ENCODE results near the gene BCAT1. TPM values are rescaled to one million over a fixed set of nuclear protein-coding genes. Genes with fewer than 3 reads are reported as not detected.
"Not testable (repeated sequence)": the region's sequence is repeated elsewhere in the genome, so short reads cannot be mapped to it uniquely, and the experiment has no call there.

BCAT1 gene
- total and polyA plus RNA-seq, 12 donors = 0.95 to 17.0 (median 2.7) TPM

GRCh38 chr12:24970177-24970576 lies 21.3 kb upstream of the BCAT1 start:
- DNase-seq (no peak), ATAC-seq (no peak)
- no peak overlapping the region for H3K4me3 ChIP-seq
- H3K27me3 ChIP-seq = no peaks in the 10 kb centered on the region
- WGBS, 2 donors = 75 to 78% methylated on average over 6 of the region's 6 CpGs
- H3K9me3 ChIP-seq = peaks cover 0 to under 1% (median 0%) of the 10 kb centered on the region in 11 donors
- H3K27ac ChIP-seq = no peak overlapping the region
- H3K36me3 ChIP-seq = no peaks in the 10 kb centered on the region
- TF ChIP-seq, protein P1, sequence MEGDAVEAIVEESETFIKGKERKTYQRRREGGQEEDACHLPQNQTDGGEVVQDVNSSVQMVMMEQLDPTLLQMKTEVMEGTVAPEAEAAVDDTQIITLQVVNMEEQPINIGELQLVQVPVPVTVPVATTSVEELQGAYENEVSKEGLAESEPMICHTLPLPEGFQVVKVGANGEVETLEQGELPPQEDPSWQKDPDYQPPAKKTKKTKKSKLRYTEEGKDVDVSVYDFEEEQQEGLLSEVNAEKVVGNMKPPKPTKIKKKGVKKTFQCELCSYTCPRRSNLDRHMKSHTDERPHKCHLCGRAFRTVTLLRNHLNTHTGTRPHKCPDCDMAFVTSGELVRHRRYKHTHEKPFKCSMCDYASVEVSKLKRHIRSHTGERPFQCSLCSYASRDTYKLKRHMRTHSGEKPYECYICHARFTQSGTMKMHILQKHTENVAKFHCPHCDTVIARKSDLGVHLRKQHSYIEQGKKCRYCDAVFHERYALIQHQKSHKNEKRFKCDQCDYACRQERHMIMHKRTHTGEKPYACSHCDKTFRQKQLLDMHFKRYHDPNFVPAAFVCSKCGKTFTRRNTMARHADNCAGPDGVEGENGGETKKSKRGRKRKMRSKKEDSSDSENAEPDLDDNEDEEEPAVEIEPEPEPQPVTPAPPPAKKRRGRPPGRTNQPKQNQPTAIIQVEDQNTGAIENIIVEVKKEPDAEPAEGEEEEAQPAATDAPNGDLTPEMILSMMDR (IDR thresholded peaks at IDR 0.05) = no peak
- H3K4me1 ChIP-seq = no peaks in the 10 kb centered on the region
- intact Hi-C loops (cut with DNase I) = loop anchor here in 1 of 10 donors (2.0 kb wide), 1 partner anchor 51 kb away; no protein-coding TSS in a partner anchor

DNA sequence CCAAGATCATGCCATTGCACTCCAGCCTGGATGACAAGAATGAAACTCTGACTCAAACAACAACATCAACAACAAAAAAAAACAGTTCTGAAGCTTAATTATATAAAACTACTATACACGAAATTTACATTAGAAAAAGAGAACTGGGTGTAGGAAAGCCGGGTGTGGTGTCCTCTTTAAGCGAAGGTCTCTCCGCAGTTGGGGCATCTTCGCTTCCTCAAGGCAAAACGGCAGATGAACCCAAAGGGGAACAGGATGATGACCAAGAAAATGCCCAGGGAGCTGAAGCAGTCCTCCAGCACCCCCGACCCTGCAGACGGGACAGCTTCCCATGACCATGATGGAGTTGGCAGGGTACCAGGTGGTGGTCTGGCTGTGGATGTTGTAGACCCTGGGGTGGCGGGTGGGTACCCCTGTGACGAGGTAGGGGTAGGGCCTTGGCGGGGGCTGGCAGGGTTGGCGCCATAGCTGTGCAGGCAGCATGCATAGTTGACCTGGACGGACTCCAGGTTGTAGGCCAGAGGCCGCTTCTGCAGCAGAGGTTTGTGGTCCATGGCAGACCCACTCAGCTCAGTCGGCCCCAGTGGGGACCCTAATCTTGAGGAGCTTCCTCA lies 18.2 kb upstream of the BCAT1 start:
- 86 to 93% methylated on average over 15 of the region's 15 CpGs for WGBS, 2 donors
- no peaks in the 10 kb centered on the region for H3K27me3 ChIP-seq
- intact Hi-C loops (cut with DNase I) = no loop called here
- H3K36me3 ChIP-seq = no peaks in the 10 kb centered on the region
- DNase-seq (no peak), ATAC-seq (no peak)
- H3K27ac ChIP-seq = no peak overlapping the region
- TF ChIP-seq, protein P1 (IDR thresholded peaks at IDR 0.05) = no peak
- peaks cover 0 to 20% (median 7%) of the 10 kb centered on the region in 11 donors for H3K9me3 ChIP-seq
- H3K4me1 ChIP-seq = no peaks in the 10 kb centered on the region
- H3K4me3 ChIP-seq = no peak overlapping the region

DNA sequence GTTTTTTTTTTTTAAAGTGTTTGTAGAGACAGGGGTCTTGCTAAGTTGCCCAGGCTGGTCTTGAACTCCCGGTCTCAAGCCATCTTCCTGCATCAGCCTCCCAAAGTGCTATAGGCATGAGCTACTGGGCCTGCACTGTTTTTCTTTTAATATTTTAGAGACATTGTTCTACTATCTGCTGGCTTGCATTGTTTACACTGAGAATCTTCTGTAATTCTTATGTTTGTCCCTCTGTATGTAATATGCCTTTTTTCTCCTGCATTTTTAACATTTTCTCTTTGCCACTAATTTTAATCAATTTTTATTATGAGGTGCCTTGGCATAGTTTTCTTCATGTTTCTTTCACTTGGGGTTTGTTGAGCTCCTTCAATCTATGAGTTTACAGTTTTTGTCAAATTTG lies 15.4 kb upstream of the BCAT1 start:
- no peaks in the 10 kb centered on the region for H3K27me3 ChIP-seq
- WGBS, 2 donors = 48 to 97% methylated on average over 1 of the region's 1 CpG
- H3K36me3 ChIP-seq = no peaks in the 10 kb centered on the region
- DNase-seq = no peak
- H3K27ac ChIP-seq = no peak overlapping the region
- no peaks in the 10 kb centered on the region for H3K4me1 ChIP-seq
- no peak for ATAC-seq
- TF ChIP-seq, protein P1 (IDR thresholded peaks at IDR 0.05) = no peak
- H3K9me3 ChIP-seq = peaks cover 0 to 29% (median 7%) of the 10 kb centered on the region in 11 donors
- intact Hi-C loops (cut with DNase I) = no loop called here
- no peak overlapping the region for H3K4me3 ChIP-seq

- 9 to 35% methylated on average over 2 of the region's 2 CpGs for WGBS, 2 donors
- Histone ChIP-seq H3K27ac (no peak overlapping the region), H3K4me3 (no peak overlapping the region), H3K9me3 (peaks cover 0 to 29% (median 7%) of the 10 kb centered on the region in 11 donors), H3K27me3 (no peaks in the 10 kb centered on the region), H3K4me1 (no peaks in the 10 kb centered on the region), H3K36me3 (no peaks in the 10 kb centered on the region)
- peak in 2 of 8 donors; percentile 2 to 54 for ATAC-seq
- intact Hi-C loops (cut with DNase I) = no loop called here
- TF ChIP-seq, protein P1 (IDR thresholded peaks at IDR 0.05) = peak in 6 of 9 donors; percentile 15 to 62 (median 29)
- DNase-seq = no peak
Observed at GRCh38 chr12:24960222-24960855, 11.4 kb upstream of the BCAT1 start.

DNA sequence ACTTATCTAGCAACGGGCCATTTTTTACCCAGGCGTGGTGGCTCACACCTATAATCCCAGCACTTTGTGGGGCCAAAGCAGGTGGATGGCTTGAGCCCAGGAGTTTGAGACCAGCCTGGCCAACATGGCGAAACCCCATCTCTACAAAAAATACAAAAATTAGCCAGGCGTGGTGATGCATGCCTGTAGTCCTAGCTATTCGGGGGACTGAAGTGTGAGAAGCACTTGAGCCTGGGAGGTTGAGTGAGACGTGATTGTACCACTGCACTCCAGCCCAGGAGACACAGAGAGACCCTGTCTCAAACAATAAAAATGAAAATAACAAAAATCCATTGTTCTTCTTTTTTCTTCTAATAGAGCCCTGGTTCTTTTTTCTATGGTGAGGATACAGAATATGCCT lies 7.5 kb upstream of the BCAT1 start:
- 85 to 88% methylated on average over 6 of the region's 6 CpGs for WGBS, 2 donors

More for the DNA sequence above, 7.5 kb upstream of the BCAT1 start:
- H3K4me3 ChIP-seq; intact Hi-C loops (cut with DNase I); ATAC-seq; DNase-seq; H3K27me3 ChIP-seq; H3K9me3 ChIP-seq; H3K27ac ChIP-seq; H3K4me1 ChIP-seq; H3K36me3 ChIP-seq: not testable (repeated sequence)

Measured in heart right ventricle (tissue), 16 donors.